ENCODE data around the gene NSG1.
A peak's percentile ranks its signal among the peaks of the same experiment; 100 is the strongest.

Gene NSG1

GRCh38 chr4:4376074-4376473 lies 10.8 kb upstream of the NSG1 start:
- H3K4me3 ChIP-seq (ENCODE audit: low read depth, low read length) = no peak overlapping the region
- no peak for TF ChIP-seq CTCF (IDR thresholded peaks at IDR 0.05; ENCODE audit: low read depth, low read length)

DNA sequence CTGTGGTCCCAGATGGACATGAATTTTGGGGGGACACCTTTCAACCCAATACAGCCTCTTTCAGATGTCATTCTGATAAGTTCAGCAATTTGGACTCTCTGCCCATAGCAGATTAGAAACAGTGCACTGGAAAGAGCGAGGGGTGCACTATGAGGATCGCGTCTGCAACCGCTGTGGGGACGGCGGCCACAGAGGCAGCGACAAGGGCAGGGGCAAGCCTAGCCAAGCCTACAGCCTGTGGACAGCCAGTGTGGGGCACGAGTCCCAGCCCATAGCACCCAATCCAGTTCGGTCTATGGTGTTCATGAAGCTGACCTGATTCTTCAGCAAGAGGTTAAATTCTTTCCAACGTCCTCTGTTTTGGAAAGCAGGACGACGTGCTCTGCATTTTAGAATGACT lies 9.7 kb upstream of the NSG1 start:
- no peak overlapping the region for H3K4me3 ChIP-seq (ENCODE audit: low read depth, low read length)
- TF ChIP-seq CTCF (IDR thresholded peaks at IDR 0.05; ENCODE audit: low read depth, low read length) = no peak

DNA sequence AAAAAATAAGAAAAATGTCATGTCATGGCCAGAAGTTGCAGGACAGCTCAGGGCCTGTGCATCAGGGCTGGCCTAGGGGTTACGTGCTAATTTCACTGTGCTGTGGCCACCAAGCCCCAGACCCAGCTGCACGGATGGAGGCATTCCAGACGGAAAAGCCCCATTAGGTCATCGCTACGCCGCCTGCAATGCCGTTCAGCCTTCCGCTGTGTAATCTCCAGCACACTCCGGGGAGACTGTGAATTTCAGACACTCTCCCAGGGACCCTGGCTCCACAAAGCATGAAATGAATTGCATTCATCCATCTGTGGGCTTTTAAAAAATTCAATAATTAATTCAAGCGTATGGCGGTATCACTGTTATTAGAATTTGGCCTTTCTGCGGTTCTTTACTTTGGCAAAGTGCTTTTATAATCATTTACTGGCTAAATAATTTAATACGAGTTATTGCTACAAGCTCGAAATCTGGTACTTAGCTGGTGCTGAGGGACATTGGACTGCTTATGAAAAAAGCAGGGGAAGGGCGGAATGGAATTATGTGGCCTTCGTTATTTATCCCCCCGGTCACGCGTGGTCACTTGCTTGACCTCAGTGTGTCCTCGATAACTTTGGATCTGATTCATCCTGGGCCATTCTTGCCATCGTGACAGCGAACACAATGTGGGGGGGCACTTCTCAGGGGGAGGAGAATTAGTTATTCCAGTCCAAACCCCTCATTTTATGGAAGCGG lies 9.0 kb upstream of the NSG1 start:
- H3K4me3 ChIP-seq (ENCODE audit: low read depth, low read length) = no peak overlapping the region
- TF ChIP-seq CTCF (IDR thresholded peaks at IDR 0.05; ENCODE audit: low read depth, low read length) = no peak

- H3K4me3 ChIP-seq (ENCODE audit: low read depth, low read length) = no peak overlapping the region
- no peak for TF ChIP-seq CTCF (IDR thresholded peaks at IDR 0.05; ENCODE audit: low read depth, low read length)
Measured at GRCh38 chr4:4379540-4380087, 7.3 kb upstream of the NSG1 start.

- no peak overlapping the region for H3K4me3 ChIP-seq (ENCODE audit: low read depth, low read length)
- no peak for TF ChIP-seq CTCF (IDR thresholded peaks at IDR 0.05; ENCODE audit: low read depth, low read length)
Measured at GRCh38 chr4:4383085-4383484, 3.8 kb upstream of the NSG1 start.

GRCh38 chr4:4384837-4385236 lies 2.1 kb upstream of the NSG1 start:
- no peak overlapping the region for H3K4me3 ChIP-seq (ENCODE audit: low read depth, low read length)
- 0 out of 2 replicates have a peak, but pooled peaks have one; percentile 13 for TF ChIP-seq CTCF (IDR thresholded peaks at IDR 0.05; ENCODE audit: low read depth, low read length)

GRCh38 chr4:4385729-4386295 lies 1.1 kb upstream of the NSG1 start:
- no peak overlapping the region; the same call in 1 of the 2 replicates for H3K4me3 ChIP-seq (ENCODE audit: low read depth, low read length)

More at GRCh38 chr4:4385729-4386295, 1.1 kb upstream of the NSG1 start:
- TF ChIP-seq CTCF (IDR thresholded peaks at IDR 0.05; ENCODE audit: low read depth, low read length) = no peak

Data from WI38 (cell line).